Tibial nerve (tissue), 4 donors: ENCODE results near the gene TBC1D22A. TPM values are rescaled to one million over a fixed set of nuclear protein-coding genes. Genes with fewer than 3 reads are reported as not detected.
A peak's percentile ranks its signal among the peaks of the same experiment; 100 is the strongest.

Source experiments
- DNase-seq, 2 donors: peaks; one replicate each; pipeline ENCODE4 v3.0.0-alpha.2; 2019; ENCODE audit warnings: low spot score in 2 of 2
- H3K27ac ChIP-seq, 4 donors: fragments of 200-600 bp; sonication (generic) in 3 of 4; one replicate each; pipeline ENCODE4 v1.5.1; 2017 to 2019; ENCODE audit warnings: mild to moderate bottlenecking in 1 of 4
- H3K27me3 ChIP-seq, 2 donors: fragments of 200-600 bp; sonication (generic) in 1 of 2; one replicate each; pipeline versions ENCODE4 v1.5.1 to v1.6.0; 2017 to 2019
- H3K36me3 ChIP-seq, 3 donors: fragments of 200-600 bp; sonication (generic); one replicate each; pipeline ENCODE4 v1.5.1; 2018 to 2019
- H3K4me1 ChIP-seq, 4 donors: fragments of 200-600 bp; sonication (generic) in 3 of 4; one replicate each; pipeline ENCODE4 v1.5.1; 2017 to 2019
- H3K4me3 ChIP-seq, 4 donors: fragments of 200-600 bp; sonication (generic) in 3 of 4; one replicate each; pipeline ENCODE4 v1.5.1; 2017 to 2019; ENCODE audit warnings: mild to moderate bottlenecking in 1 of 4, moderate library complexity in 1 of 4
- H3K9me3 ChIP-seq, 4 donors: fragments of 200-600 bp; sonication (generic) in 3 of 4; one replicate each; pipeline ENCODE4 v1.5.1; 2017 to 2019
- CTCF ChIP-seq, 5 experiments: fragments of 200-600 bp in 3 of 5; fragments of 450-650 bp in 2 of 5; sonication (generic) in 3 of 5; IDR thresholded peaks; one replicate each; pipeline ENCODE4 v1.5.1; 2016 to 2019; ENCODE audit warnings: antibody characterized with exemption in 5 of 5, mild to moderate bottlenecking in 3 of 5, moderate library complexity in 2 of 5
- EP300 ChIP-seq, 2 donors: sonication (generic); formaldehyde crosslinking; IDR thresholded peaks; one replicate each; pipeline ENCODE4 v1.6.1; 2017; ENCODE audit warnings: antibody characterized with exemption in 2 of 2, mild to moderate bottlenecking in 1 of 2
- POLR2A ChIP-seq, 2 donors: fragments of 450-650 bp; IDR thresholded peaks; one replicate each; pipeline ENCODE4 v1.6.1; 2017; ENCODE audit warnings: antibody characterized with exemption in 2 of 2, mild to moderate bottlenecking in 2 of 2, moderate library complexity in 2 of 2
- WGBS, 2 donors: methylation state at CpG; one replicate each; pipeline ENCODE4 v1.1.5; 2018; 5-methylcytosine and 5-hydroxymethylcytosine counted together
- total RNA-seq, 4 donors: library from RNA; depleted of rRNA; stranded (reverse); fragments of >200 nt; gene quantifications; one replicate each; pipeline ENCODE4 v1.1.0, GENCODE V29; 2016

Gene TBC1D22A
- total RNA-seq, 4 donors from 2014 or later = 27.3 to 35.4 (median 29.3) TPM

GRCh38 chr22:46853191-46853590, 90.7 kb downstream of the TBC1D22A start:
- DNase-seq = no peak
- Histone ChIP-seq H3K27me3 (no peaks in the 10 kb centered on the region), H3K9me3 (no peaks in the 10 kb centered on the region), H3K4me1 (no peaks in the 10 kb centered on the region), H3K27ac (peak overlapping the region in 1 of 4 donors; percentile 68), H3K36me3 (peaks cover 0 to 16% (median 0%) of the 10 kb centered on the region in 3 donors), H3K4me3 (no peak overlapping the region)
- WGBS, 2 donors = 90 to 91% methylated on average over 16 of the region's 16 CpGs
- TF ChIP-seq POLR2A (IDR thresholded peaks at IDR 0.05) = no peak
- no peak for TF ChIP-seq CTCF (IDR thresholded peaks at IDR 0.05)
- no peak for TF ChIP-seq EP300 (IDR thresholded peaks at IDR 0.05)

- TF ChIP-seq EP300 (IDR thresholded peaks at IDR 0.05) (peak; percentile 72 to 77), CTCF (IDR thresholded peaks at IDR 0.05) (no peak)
- no peaks in the 10 kb centered on the region for H3K9me3 ChIP-seq
- no peaks in the 10 kb centered on the region for H3K4me1 ChIP-seq
- DNase-seq = peak in 1 of 2 donors; percentile 56
- no peak overlapping the region for H3K4me3 ChIP-seq
- H3K27ac ChIP-seq = peak overlapping the region in 2 of 4 donors; percentile 45 to 68
- H3K36me3 ChIP-seq = peaks cover 0 to 11% (median 0%) of the 10 kb centered on the region in 3 donors
- 75% methylated on average over 18 of the region's 18 CpGs for WGBS, 2 donors
- no peaks in the 10 kb centered on the region for H3K27me3 ChIP-seq
Observed at GRCh38 chr22:46854125-46854870, 91.8 kb downstream of the TBC1D22A start.

GRCh38 chr22:46855681-46856080, 93.2 kb downstream of the TBC1D22A start:
- no peaks in the 10 kb centered on the region for H3K9me3 ChIP-seq
- no peaks in the 10 kb centered on the region for H3K4me1 ChIP-seq
- H3K4me3 ChIP-seq = no peak overlapping the region
- no peak for TF ChIP-seq POLR2A (IDR thresholded peaks at IDR 0.05)
- no peak for TF ChIP-seq EP300 (IDR thresholded peaks at IDR 0.05)
- TF ChIP-seq CTCF (IDR thresholded peaks at IDR 0.05) = no peak
- 90% methylated on average over 12 of the region's 12 CpGs for WGBS, 2 donors
- H3K36me3 ChIP-seq = peaks cover 0 to 9% (median 0%) of the 10 kb centered on the region in 3 donors
- no peak for DNase-seq
- H3K27ac ChIP-seq = no peak overlapping the region
- H3K27me3 ChIP-seq = no peaks in the 10 kb centered on the region

GRCh38 chr22:46856661-46857060, 94.2 kb downstream of the TBC1D22A start:
- DNase-seq = no peak
- 82% methylated on average over 3 of the region's 3 CpGs for WGBS, 2 donors
- no peak for TF ChIP-seq EP300 (IDR thresholded peaks at IDR 0.05)
- Histone ChIP-seq H3K27ac (no peak overlapping the region), H3K9me3 (no peaks in the 10 kb centered on the region), H3K4me1 (no peaks in the 10 kb centered on the region), H3K4me3 (no peak overlapping the region), H3K27me3 (no peaks in the 10 kb centered on the region), H3K36me3 (peaks cover 0 to 9% (median 0%) of the 10 kb centered on the region in 3 donors)

GRCh38 chr22:46857142-46857884, 94.9 kb downstream of the TBC1D22A start:
- Histone ChIP-seq H3K27ac (no peak overlapping the region), H3K27me3 (no peaks in the 10 kb centered on the region), H3K9me3 (no peaks in the 10 kb centered on the region), H3K4me3 (no peak overlapping the region), H3K4me1 (no peaks in the 10 kb centered on the region), H3K36me3 (peaks cover 0 to 7% (median 0%) of the 10 kb centered on the region in 3 donors)
- no peak for TF ChIP-seq EP300 (IDR thresholded peaks at IDR 0.05)
- TF ChIP-seq POLR2A (IDR thresholded peaks at IDR 0.05) = no peak
- TF ChIP-seq CTCF (IDR thresholded peaks at IDR 0.05) = no peak
- 83 to 87% methylated on average over 9 of the region's 9 CpGs for WGBS, 2 donors
- DNase-seq = no peak
